Thymus (tissue), 11 donors: ENCODE results near the gene UBC. TPM values are rescaled to one million over a fixed set of nuclear protein-coding genes. Genes with fewer than 3 reads are reported as not detected.
"Not testable (repeated sequence)": the region's sequence is repeated elsewhere in the genome, so short reads cannot be mapped to it uniquely, and the experiment has no call there.

ENCODE experiments used
- DNase-seq, 9 donors: peaks; one replicate each; pipeline ENCODE4 v3.0.0-alpha.2; 2013; ENCODE audit warnings: low spot score in 9 of 9, low read depth in 6 of 9, missing footprints in 1 of 9
- H3K27ac ChIP-seq, 2 donors: one replicate each; pipeline ENCODE4 v1.5.1; 2013; ENCODE audit warnings: control low read depth in 1 of 2, low read depth in 1 of 2, low read length in 1 of 2, mild to moderate bottlenecking in 1 of 2, moderate library complexity in 1 of 2
- H3K27me3 ChIP-seq, 2 donors: one replicate each; pipeline ENCODE4 v1.5.1; 2013; ENCODE audit warnings: low read length in 1 of 2; ENCODE audit not compliant: control insufficient read depth in 2 of 2, insufficient read depth in 1 of 2
- H3K36me3 ChIP-seq, 2 donors: one replicate each; pipeline ENCODE4 v1.5.1; 2013; ENCODE audit warnings: low read length in 1 of 2, mild to moderate bottlenecking in 1 of 2, moderate library complexity in 1 of 2; ENCODE audit not compliant: control insufficient read depth in 2 of 2, insufficient read depth in 2 of 2
- H3K4me1 ChIP-seq, 2 donors: one replicate each; pipeline ENCODE4 v1.5.1; 2013; ENCODE audit warnings: low read length in 2 of 2; ENCODE audit not compliant: control insufficient read depth in 2 of 2, insufficient read depth in 2 of 2
- H3K4me3 ChIP-seq, 2 donors: one replicate each; pipeline ENCODE4 v1.5.1; 2013; ENCODE audit warnings: low read length in 2 of 2, control low read depth in 1 of 2, mild to moderate bottlenecking in 1 of 2
- H3K9me3 ChIP-seq, 2 donors: one replicate each; pipeline ENCODE4 v1.5.1; 2013; ENCODE audit warnings: low read length in 1 of 2, mild to moderate bottlenecking in 1 of 2; ENCODE audit not compliant: control insufficient read depth in 2 of 2, insufficient read depth in 1 of 2
- WGBS: extraction: QIAGEN DNeasy Blood & Tissue Kit; methylation state at CpG from one replicate; pipeline ENCODE4 v1.1.7; 2013; 5-methylcytosine and 5-hydroxymethylcytosine counted together
- polyA plus RNA-seq: library from polyadenylated mRNA; stranded (reverse); fragments of 200-250 nt; gene quantifications from one replicate; pipeline ENCODE4 v1.2.3, GENCODE V29; 2013
- total RNA-seq: library from RNA; stranded (reverse); fragments of 120-200 nt; gene quantifications from one replicate; pipeline ENCODE4 v1.2.4, GENCODE V29; 2013
- donor health status: healthy.

Gene UBC
- total and polyA plus RNA-seq, 2 donors, result 824 to 1,037 TPM

- WGBS, result 97% methylated on average over 8 of the region's 8 CpGs
- H3K27ac ChIP-seq, H3K36me3 ChIP-seq, H3K4me3 ChIP-seq, H3K27me3 ChIP-seq, H3K9me3 ChIP-seq, DNase-seq: not testable (repeated sequence)
- peaks cover 5 to 12% of the 10 kb centered on the region in 2 donors for H3K4me1 ChIP-seq
Measured at GRCh38 chr12:124900345-124900795, 14.1 kb downstream of the UBC start.

- H3K9me3 ChIP-seq, result no peaks in the 10 kb centered on the region
- H3K4me1 ChIP-seq, result peaks cover 5 to 7% of the 10 kb centered on the region in 2 donors
- no peaks in the 10 kb centered on the region for H3K27me3 ChIP-seq
- no peaks in the 10 kb centered on the region for H3K36me3 ChIP-seq
- no peak overlapping the region for H3K4me3 ChIP-seq
- no peak overlapping the region for H3K27ac ChIP-seq
- DNase-seq, result no peak
- WGBS, result 57% methylated on average over 5 of the region's 5 CpGs
Measured at GRCh38 chr12:124898923-124899294, 15.5 kb downstream of the UBC start.

- Histone ChIP-seq H3K27ac (no peak overlapping the region), H3K4me3 (no peak overlapping the region)
Measured at GRCh38 chr12:124898200-124898922, 16.1 kb downstream of the UBC start.

GRCh38 chr12:124896461-124896860 lies 18.0 kb downstream of the UBC start:
- DNase-seq, result no peak
- Histone ChIP-seq H3K27ac (no peak overlapping the region), H3K27me3 (no peaks in the 10 kb centered on the region), H3K9me3 (no peaks in the 10 kb centered on the region), H3K36me3 (no peaks in the 10 kb centered on the region), H3K4me3 (no peak overlapping the region), H3K4me1 (peaks cover 5 to 7% of the 10 kb centered on the region in 2 donors)
- WGBS, result 95% methylated on average over 5 of the region's 5 CpGs

More at GRCh38 chr12:124898200-124898922, 16.1 kb downstream of the UBC start:
- 16% methylated on average over 18 of the region's 18 CpGs for WGBS
- DNase-seq, result peak in 4 of 9 donors; percentile 58 to 83 (median 68)
- Histone ChIP-seq H3K27me3 (no peaks in the 10 kb centered on the region), H3K9me3 (no peaks in the 10 kb centered on the region), H3K4me1 (peaks cover 5 to 7% of the 10 kb centered on the region in 2 donors), H3K36me3 (no peaks in the 10 kb centered on the region)

- Histone ChIP-seq H3K36me3 (no peaks in the 10 kb centered on the region), H3K4me3 (no peak overlapping the region), H3K4me1 (peaks cover 5 to 7% of the 10 kb centered on the region in 2 donors), H3K27me3 (no peaks in the 10 kb centered on the region), H3K27ac (no peak overlapping the region), H3K9me3 (no peaks in the 10 kb centered on the region)
- WGBS, result 95% methylated on average over 9 of the region's 9 CpGs
- no peak for DNase-seq
Measured at GRCh38 chr12:124893792-124894516, 20.5 kb downstream of the UBC start.

GRCh38 chr12:124888260-124888659 lies 26.2 kb downstream of the UBC start:
- peaks cover 4 to 20% of the 10 kb centered on the region in 2 donors for H3K4me1 ChIP-seq
- WGBS, result 96% methylated on average over 2 of the region's 2 CpGs
- no peak for DNase-seq
- H3K36me3 ChIP-seq, result no peaks in the 10 kb centered on the region
- no peak overlapping the region for H3K4me3 ChIP-seq
- H3K27me3 ChIP-seq, result no peaks in the 10 kb centered on the region
- no peak overlapping the region for H3K27ac ChIP-seq
- no peaks in the 10 kb centered on the region for H3K9me3 ChIP-seq

- H3K27ac ChIP-seq, H3K4me3 ChIP-seq, H3K9me3 ChIP-seq, H3K27me3 ChIP-seq, H3K36me3 ChIP-seq, DNase-seq: not testable (repeated sequence)
- 95% methylated on average over 9 of the region's 9 CpGs for WGBS
- peaks cover 4 to 22% of the 10 kb centered on the region in 2 donors for H3K4me1 ChIP-seq
Measured at GRCh38 chr12:124887766-124888165, 26.7 kb downstream of the UBC start.

GRCh38 chr12:124884587-124885438 lies 29.6 kb downstream of the UBC start:
- Histone ChIP-seq H3K27ac (peak overlapping the region in 1 of 2 donors; percentile 30), H3K9me3 (peaks cover 0 to 3% of the 10 kb centered on the region in 2 donors), H3K36me3 (no peaks in the 10 kb centered on the region), H3K4me3 (no peak overlapping the region), H3K27me3 (no peaks in the 10 kb centered on the region), H3K4me1 (peaks cover 4 to 29% of the 10 kb centered on the region in 2 donors)
- 34% methylated on average over 15 of the region's 15 CpGs for WGBS
- DNase-seq, result peak in 4 of 9 donors; percentile 48 to 75 (median 52)
